GM19372 (cell line): ENCODE data around the gene IQCF2.
"Not testable (repeated sequence)": the region's sequence is repeated elsewhere in the genome, so short reads cannot be mapped to it uniquely, and the experiment has no call there.

Experiments
- ATAC-seq: cut with Tn5 transposase; IDR thresholded peaks from one replicate; pipeline ENCODE4 v1.9.1; 2021; ENCODE audit warnings: mild to moderate bottlenecking, low read depth, moderate library complexity; ENCODE audit not compliant: unreplicated experiment

Gene IQCF2

DNA sequence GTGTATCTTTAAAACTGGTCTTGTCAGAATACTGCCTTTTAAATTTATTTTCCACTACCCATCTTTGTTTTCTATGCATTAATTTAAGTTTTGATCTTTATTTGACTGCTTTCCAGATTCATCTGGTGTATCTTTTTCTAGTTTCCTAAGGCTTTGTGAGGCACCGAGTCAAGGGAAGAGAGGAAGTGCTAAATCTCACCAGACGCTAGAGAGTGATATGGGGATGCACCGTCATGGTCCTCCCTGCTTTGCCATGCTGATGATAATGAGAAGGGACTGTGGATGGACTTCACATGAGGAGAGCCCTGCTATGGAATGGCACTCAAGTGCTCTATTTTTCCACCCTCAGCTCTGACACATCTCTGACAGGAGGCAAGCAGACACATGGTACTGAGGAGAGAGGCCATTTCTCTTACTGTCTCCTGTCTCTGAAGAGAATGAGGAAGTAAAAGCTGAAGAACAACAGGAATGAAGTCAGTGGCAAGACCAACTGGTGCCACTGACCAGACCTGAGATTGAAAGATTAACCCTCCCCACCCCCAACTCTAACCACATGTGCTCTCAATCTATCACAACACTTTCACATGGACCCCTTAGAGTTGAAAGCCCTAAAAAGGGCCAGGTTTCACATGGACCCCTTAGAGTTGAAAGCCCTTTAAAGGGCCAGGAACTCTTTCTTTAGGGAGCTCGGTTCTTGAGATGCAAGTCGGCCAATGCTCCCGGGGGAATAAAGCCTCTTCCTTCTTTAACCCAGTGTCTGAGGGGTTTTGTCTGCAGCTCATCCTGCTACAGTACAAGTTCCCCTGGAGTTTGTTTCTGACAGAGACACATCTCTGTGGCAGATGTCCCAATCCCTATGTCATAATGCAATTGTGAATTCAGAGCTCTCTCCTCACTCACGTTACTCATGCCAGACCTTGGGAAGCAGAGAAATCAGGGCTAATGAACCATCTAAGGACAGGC is at the start of gene IQCF2:
Gene IQCF2, plus strand, starts transcription at position 913 of the 963 bp plus-strand sequence. CDS start 52 bp downstream, outside the sequence.
- ATAC-seq: no peak

DNA sequence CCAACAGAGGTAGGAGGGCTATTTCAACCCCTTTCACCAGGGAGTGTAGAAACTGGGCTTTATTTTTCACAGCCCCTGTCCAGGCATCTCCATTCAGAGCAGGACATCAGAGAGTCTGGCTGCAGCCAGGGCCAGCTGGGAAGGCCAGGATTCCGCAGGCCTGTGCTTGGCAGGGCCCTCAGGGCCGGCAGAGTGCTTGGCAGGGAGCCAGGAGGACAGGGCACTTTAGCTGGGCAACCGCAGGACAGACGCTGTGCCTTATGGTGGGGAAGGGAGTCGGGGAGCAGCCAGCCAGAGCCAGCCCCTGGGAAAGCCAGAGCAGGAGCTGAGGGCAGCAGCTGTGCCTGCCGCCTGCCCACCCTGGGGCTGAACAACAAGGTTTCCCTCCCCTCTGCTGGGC is 47.9 kb upstream of the IQCF2 start:
- no peak for ATAC-seq

- no peak for ATAC-seq
These were observed 47.4 kb upstream of the IQCF2 start for GRCh38 chr3:51814034-51814433.

DNA sequence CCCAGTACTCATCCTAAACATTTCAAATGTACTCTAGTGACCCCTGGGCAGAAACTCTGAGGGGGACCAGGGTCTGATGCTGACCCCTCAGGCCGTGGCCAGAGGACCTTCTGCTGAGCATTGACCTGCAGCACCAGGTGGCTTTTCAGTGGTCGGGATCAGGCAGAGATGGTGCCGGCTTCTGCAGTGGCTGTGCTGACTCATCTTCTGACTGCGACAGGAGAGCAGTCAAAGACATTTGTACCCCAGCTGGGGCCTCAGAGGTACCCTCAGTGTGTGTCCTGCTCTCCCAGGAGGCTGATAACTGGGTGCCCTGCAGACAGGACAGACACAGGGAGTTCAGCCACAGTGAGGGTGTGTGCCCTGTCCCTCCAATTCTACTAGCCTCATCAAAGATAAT is 45.8 kb upstream of the IQCF2 start:
- no peak for ATAC-seq

GRCh38 chr3:51816723-51817122 is 44.7 kb upstream of the IQCF2 start:
- ATAC-seq: no peak

DNA sequence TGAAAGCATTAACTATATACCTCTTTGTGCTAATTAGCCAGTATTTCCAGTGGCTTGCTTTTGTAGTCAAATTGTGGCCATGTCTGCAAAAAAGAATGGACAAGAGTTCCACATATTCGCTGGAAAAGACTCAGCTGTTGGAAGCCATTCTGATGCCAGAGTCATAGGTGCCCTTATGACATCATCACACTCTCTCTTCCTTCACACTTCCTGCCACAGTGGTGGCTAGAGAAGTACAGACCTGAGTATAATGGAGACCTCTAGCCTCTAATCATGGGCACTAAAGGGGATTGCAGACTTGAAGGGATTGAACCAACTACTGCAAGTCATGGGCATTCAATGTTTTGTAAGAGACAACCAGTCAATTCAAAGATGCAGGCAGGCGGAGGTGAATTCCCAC is 44.0 kb upstream of the IQCF2 start:
- ATAC-seq: no peak

GRCh38 chr3:51819151-51819550 is 42.3 kb upstream of the IQCF2 start:
- no peak for ATAC-seq

DNA sequence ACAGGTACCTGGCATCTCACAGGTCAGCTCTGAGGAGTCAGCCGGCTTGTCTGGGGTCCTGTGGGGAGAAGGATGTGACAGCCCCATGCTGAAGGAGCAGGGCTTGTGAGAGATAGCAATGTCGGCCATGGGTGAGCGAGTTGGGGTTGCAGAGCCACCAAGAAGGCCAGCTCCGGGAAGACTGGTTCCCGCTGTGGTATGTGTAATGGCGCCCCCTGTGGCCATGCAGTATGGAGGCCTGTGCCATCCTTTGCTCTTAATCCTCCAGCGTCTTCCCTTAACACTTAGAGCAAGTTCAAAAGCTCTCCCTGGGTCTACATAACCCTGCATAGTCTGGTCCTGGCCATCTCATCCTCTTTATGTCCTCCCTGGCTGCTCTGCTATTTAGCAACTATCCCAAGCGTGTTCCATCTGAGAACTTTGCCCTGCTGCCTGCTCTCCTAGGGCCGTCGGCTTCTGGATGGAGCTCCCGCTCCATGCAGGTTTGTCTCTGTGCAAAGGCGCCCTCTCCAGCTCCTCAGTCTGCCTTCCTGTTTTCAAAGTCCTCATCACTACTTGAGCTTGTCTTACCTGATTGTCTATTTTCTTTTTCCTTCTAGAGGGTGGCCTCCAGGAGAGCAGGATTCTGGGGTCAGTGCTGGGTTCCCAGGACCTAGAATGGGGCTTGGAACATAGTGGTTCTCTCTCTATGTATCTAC is 41.6 kb upstream of the IQCF2 start:
- no peak for ATAC-seq

DNA sequence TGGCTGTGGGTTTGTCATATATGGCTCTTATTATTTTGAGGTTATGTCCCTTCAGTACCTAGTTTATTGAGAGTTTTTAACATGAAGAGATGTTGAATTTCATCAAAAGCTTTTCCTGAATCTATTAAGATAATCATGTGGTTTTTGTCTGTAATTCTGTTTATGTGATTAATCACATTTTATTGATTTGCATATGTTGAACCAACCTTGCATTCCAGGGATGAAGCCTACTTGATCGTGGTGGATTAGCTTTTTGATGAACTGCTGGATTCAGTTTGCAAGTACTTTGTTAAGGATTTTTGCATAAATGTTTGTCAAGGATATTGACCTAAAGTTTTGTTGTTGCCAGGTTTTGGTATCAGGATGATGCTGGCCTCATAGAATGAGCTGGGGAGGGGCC is 33.1 kb upstream of the IQCF2 start:
- no peak for ATAC-seq

DNA sequence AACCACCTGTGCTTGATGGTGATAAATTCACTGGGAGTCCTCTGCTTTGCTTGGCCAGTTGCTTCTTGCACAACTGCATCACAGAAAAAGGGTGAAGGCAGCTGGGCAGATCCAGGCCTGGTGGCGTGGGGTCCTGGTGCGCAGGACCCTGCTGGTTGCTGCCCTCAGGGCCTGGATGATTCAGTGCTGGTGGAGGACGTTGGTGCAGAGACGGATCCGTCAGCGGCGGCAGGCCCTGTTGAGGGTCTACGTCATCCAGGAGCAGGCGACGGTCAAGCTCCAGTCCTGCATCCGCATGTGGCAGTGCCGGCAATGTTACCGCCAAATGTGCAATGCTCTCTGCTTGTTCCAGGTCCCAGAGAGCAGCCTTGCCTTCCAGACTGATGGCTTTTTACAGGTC is 31.1 kb upstream of the IQCF2 start:
- no peak for ATAC-seq

DNA sequence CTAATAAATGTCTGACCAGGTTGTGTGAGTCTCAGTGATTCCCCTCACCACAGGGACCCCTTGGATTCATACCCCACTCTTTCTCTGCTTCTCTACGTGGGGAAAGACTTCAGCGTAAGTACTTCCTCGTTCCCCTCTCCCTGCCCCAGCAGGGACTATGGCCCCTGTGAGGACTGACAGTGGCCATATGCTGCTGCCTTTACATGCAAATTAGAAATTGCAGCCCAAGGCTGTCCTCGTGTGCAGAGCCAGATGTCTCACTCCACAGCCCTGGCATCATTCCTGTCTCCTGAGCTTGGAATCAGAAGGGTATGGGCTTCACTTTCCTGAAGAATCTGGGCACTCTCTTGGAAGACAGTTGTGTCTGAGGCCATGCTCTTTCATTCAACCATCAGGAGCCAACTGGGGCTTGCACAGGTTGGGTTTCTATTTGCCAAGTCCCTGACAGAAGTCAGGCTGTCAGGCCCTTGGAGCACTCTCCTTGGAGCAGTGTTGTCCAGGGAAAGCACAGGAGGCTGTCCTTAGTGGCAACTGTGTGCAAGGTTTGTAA is 30.5 kb upstream of the IQCF2 start:
- no peak for ATAC-seq

DNA sequence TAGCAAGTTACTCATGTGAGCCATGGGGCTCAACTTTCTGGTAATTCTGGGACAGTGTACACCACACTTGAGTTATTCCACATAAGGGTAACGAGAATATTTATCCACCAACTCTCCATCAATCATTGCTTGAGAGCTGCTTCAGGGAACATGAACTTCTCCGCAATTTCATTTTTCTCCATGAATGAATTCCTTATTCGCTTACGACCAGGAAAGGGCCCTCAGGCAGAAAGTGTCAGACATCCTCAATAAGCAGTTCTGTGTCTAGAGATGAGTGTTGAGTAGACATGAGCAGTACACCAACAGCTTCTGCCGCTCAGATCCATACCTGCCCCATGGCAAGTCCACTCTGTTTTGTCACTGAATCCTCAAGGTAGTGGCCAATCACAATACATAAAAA is 24.8 kb upstream of the IQCF2 start:
- ATAC-seq: no peak

DNA sequence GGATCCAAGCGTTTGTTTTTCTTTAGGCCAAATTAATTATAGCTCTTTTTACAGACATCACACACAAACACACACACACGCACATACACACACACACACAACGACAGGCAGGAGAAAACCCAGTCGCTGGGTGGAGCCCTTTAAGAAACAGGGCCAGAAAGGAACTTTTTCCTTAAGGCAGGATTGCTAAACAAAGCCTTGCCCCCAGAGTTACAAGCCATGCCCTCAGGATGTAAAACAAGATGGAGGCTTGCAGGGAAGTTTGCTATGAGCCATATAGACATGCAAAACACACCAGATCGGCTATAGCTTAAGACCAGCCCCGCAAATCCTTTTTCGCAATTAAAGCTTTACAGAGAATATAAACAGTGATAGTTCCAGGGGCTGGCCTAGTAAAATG is 16.3 kb upstream of the IQCF2 start:
- no peak for ATAC-seq

GRCh38 chr3:51855411-51855810 is 6.0 kb upstream of the IQCF2 start:
- not testable (repeated sequence) for ATAC-seq

- ATAC-seq: no peak
These were observed 1.5 kb downstream of the IQCF2 start for GRCh38 chr3:51862886-51863285.

- ATAC-seq: not testable (repeated sequence)
These were observed 7.5 kb downstream of the IQCF2 start for GRCh38 chr3:51868896-51869295.

GRCh38 chr3:51869304-51869703 is 7.9 kb downstream of the IQCF2 start:
- no peak for ATAC-seq

DNA sequence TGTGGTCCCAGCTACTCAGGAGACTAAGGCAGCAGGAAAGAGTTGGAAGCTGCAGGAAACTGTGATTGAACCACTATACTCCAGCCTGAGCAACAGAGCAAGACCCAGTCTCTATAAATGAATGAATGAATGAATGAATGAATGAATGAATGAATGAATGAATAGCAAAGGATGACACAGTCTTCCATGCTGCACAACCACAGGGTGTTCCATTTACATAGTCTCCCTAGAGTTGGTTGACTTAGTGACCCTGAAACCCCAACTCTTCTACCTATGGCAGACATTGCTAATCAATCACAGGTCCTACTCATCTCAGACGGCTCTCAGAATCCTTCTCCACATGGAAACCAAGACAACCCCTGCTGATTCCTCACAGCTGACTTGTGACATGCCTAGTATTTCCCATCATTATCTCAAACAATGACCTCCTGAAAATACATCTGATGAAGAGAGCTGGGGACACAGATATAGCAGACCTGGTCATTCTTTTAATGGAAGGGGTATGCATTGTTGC is 11.9 kb downstream of the IQCF2 start:
- ATAC-seq: no peak

DNA sequence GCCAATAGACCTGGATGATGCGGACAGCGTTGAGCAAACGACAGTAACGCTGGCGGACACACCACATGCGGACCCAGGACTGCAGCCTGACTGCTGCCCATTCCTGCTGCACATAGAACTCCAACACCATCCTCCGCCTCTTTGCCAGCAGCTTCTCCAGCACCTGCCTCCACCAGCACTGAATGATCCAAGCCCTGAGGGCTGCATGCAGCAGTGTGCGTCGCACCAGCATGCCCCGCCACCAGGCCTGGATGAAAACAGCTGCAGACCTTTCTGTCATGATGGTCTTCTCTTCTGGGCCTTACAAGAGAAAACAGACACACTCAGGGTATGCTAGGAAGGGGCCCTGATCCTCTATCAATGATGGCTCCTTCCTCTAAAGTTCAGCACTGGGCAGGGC is 12.5 kb downstream of the IQCF2 start:
- no peak for ATAC-seq

GRCh38 chr3:51874411-51874810 is 13.0 kb downstream of the IQCF2 start:
- no peak for ATAC-seq

- no peak for ATAC-seq
These were observed 13.5 kb downstream of the IQCF2 start for GRCh38 chr3:51874889-51875288.
